ENCODE results near the gene ZNF746. TPM values are rescaled to one million over a fixed set of nuclear protein-coding genes. Genes with fewer than 3 reads are reported as not detected.
A peak's percentile ranks its signal among the peaks of the same experiment; 100 is the strongest.

The ZNF746 gene
- total and polyA plus RNA-seq, 4 donors: 12.2 to 22.4 (median 16.8) TPM

- 74% methylated on average over 6 of the region's 9 CpGs for WGBS (ENCODE audit: insufficient coverage)
- H3K36me3 ChIP-seq (ENCODE audit: control insufficient read depth, insufficient read depth, low read length): no peaks in the 10 kb centered on the region
- H3K4me3 ChIP-seq (ENCODE audit: low read depth, low read length): no peak overlapping the region
- H3K9me3 ChIP-seq (ENCODE audit: control insufficient read depth, insufficient read depth, low read length): no peaks in the 10 kb centered on the region
- no peaks in the 10 kb centered on the region for H3K27me3 ChIP-seq (ENCODE audit: control insufficient read depth, insufficient read depth, low read length)
- peaks cover 6% of the 10 kb centered on the region for H3K4me1 ChIP-seq (ENCODE audit: control insufficient read depth, insufficient read depth, low read length)
- DNase-seq (ENCODE audit: low read depth in 4 of 6, low spot score in 6 of 6): no peak
- no peak overlapping the region for H3K27ac ChIP-seq (ENCODE audit: low read depth, low read length)
Observed at GRCh38 chr7:149462101-149462520, 35.5 kb downstream of the ZNF746 start.

- Histone ChIP-seq H3K27ac (ENCODE audit: low read depth, low read length) (peak within 1 kb of the TSS; percentile 45), H3K4me1 (ENCODE audit: control insufficient read depth, insufficient read depth, low read length) (peaks cover 6% of the 10 kb centered on the region), H3K36me3 (ENCODE audit: control insufficient read depth, insufficient read depth, low read length) (peaks cover 5% of the 10 kb centered on the region), H3K4me3 (ENCODE audit: low read depth, low read length) (peak within 1 kb of the TSS; percentile 58), H3K27me3 (ENCODE audit: control insufficient read depth, insufficient read depth, low read length) (no peaks in the 10 kb centered on the region), H3K9me3 (ENCODE audit: control insufficient read depth, insufficient read depth, low read length) (no peaks in the 10 kb centered on the region)
- under 1% methylated on average over 55 of the region's 64 CpGs for WGBS (ENCODE audit: insufficient coverage)
- DNase-seq (ENCODE audit: low read depth in 4 of 6, low spot score in 6 of 6): peak; percentile 36 to 96 (median 74)
Observed at GRCh38 chr7:149460493-149461277, 36.9 kb downstream of the ZNF746 start, which contains the start of gene ZNF777. Gene ZNF777 (minus strand): TSS chr7:149461062. CDS start chr7:149456022, 5,040 bp downstream.

GRCh38 chr7:149459540-149460452 is 37.8 kb downstream of the ZNF746 start:
- H3K4me1 ChIP-seq (ENCODE audit: control insufficient read depth, insufficient read depth, low read length): peaks cover 6% of the 10 kb centered on the region
- no peak overlapping the region for H3K4me3 ChIP-seq (ENCODE audit: low read depth, low read length)
- no peaks in the 10 kb centered on the region for H3K27me3 ChIP-seq (ENCODE audit: control insufficient read depth, insufficient read depth, low read length)
- DNase-seq (ENCODE audit: low read depth in 4 of 6, low spot score in 6 of 6): peak in 2 of 6 donors; percentile 2 to 15
- H3K27ac ChIP-seq (ENCODE audit: low read depth, low read length): no peak overlapping the region
- under 1% methylated on average over 145 of the region's 145 CpGs for WGBS (ENCODE audit: insufficient coverage)
- H3K9me3 ChIP-seq (ENCODE audit: control insufficient read depth, insufficient read depth, low read length): no peaks in the 10 kb centered on the region
- peaks cover 14% of the 10 kb centered on the region for H3K36me3 ChIP-seq (ENCODE audit: control insufficient read depth, insufficient read depth, low read length)

- H3K27ac ChIP-seq (ENCODE audit: low read depth, low read length): no peak overlapping the region
- WGBS (ENCODE audit: insufficient coverage): 6% methylated on average over 14 of the region's 17 CpGs
- peaks cover 6% of the 10 kb centered on the region for H3K4me1 ChIP-seq (ENCODE audit: control insufficient read depth, insufficient read depth, low read length)
- H3K4me3 ChIP-seq (ENCODE audit: low read depth, low read length): no peak overlapping the region
- H3K27me3 ChIP-seq (ENCODE audit: control insufficient read depth, insufficient read depth, low read length): no peaks in the 10 kb centered on the region
- no peaks in the 10 kb centered on the region for H3K9me3 ChIP-seq (ENCODE audit: control insufficient read depth, insufficient read depth, low read length)
- no peak for DNase-seq (ENCODE audit: low read depth in 4 of 6, low spot score in 6 of 6)
- peaks cover 20% of the 10 kb centered on the region for H3K36me3 ChIP-seq (ENCODE audit: control insufficient read depth, insufficient read depth, low read length)
Observed at GRCh38 chr7:149459201-149459539, 38.4 kb downstream of the ZNF746 start.

- Histone ChIP-seq H3K9me3 (ENCODE audit: control insufficient read depth, insufficient read depth, low read length) (no peaks in the 10 kb centered on the region), H3K27me3 (ENCODE audit: control insufficient read depth, insufficient read depth, low read length) (no peaks in the 10 kb centered on the region), H3K36me3 (ENCODE audit: control insufficient read depth, insufficient read depth, low read length) (peaks cover 27% of the 10 kb centered on the region), H3K27ac (ENCODE audit: low read depth, low read length) (no peak overlapping the region), H3K4me1 (ENCODE audit: control insufficient read depth, insufficient read depth, low read length) (peaks cover 6% of the 10 kb centered on the region), H3K4me3 (ENCODE audit: low read depth, low read length) (no peak overlapping the region)
- WGBS (ENCODE audit: insufficient coverage): no CpG with 5 or more reads among the region's 3 CpGs
- no peak for DNase-seq (ENCODE audit: low read depth in 4 of 6, low spot score in 6 of 6)
Observed at GRCh38 chr7:149458235-149458634, 39.4 kb downstream of the ZNF746 start.

GRCh38 chr7:149457766-149458165 is 39.8 kb downstream of the ZNF746 start:
- no peak for DNase-seq (ENCODE audit: low read depth in 4 of 6, low spot score in 6 of 6)
- H3K36me3 ChIP-seq (ENCODE audit: control insufficient read depth, insufficient read depth, low read length): peaks cover 27% of the 10 kb centered on the region
- WGBS (ENCODE audit: insufficient coverage): no CpG with 5 or more reads among the region's 1 CpG
- H3K4me3 ChIP-seq (ENCODE audit: low read depth, low read length): no peak overlapping the region
- no peaks in the 10 kb centered on the region for H3K27me3 ChIP-seq (ENCODE audit: control insufficient read depth, insufficient read depth, low read length)
- H3K27ac ChIP-seq (ENCODE audit: low read depth, low read length): no peak overlapping the region
- no peaks in the 10 kb centered on the region for H3K9me3 ChIP-seq (ENCODE audit: control insufficient read depth, insufficient read depth, low read length)
- peaks cover 6% of the 10 kb centered on the region for H3K4me1 ChIP-seq (ENCODE audit: control insufficient read depth, insufficient read depth, low read length)

GRCh38 chr7:149456506-149457421 is 40.8 kb downstream of the ZNF746 start:
- Histone ChIP-seq H3K27me3 (ENCODE audit: control insufficient read depth, insufficient read depth, low read length) (no peaks in the 10 kb centered on the region), H3K36me3 (ENCODE audit: control insufficient read depth, insufficient read depth, low read length) (peaks cover 32% of the 10 kb centered on the region), H3K27ac (ENCODE audit: low read depth, low read length) (no peak overlapping the region), H3K4me3 (ENCODE audit: low read depth, low read length) (no peak overlapping the region), H3K4me1 (ENCODE audit: control insufficient read depth, insufficient read depth, low read length) (peaks cover 6% of the 10 kb centered on the region), H3K9me3 (ENCODE audit: control insufficient read depth, insufficient read depth, low read length) (no peaks in the 10 kb centered on the region)
- no peak for DNase-seq (ENCODE audit: low read depth in 4 of 6, low spot score in 6 of 6)
- WGBS (ENCODE audit: insufficient coverage): 97% methylated on average over 5 of the region's 11 CpGs

GRCh38 chr7:149455175-149455950 is 42.2 kb downstream of the ZNF746 start:
- DNase-seq (ENCODE audit: low read depth in 4 of 6, low spot score in 6 of 6): no peak
- H3K27ac ChIP-seq (ENCODE audit: low read depth, low read length): no peak overlapping the region
- H3K9me3 ChIP-seq (ENCODE audit: control insufficient read depth, insufficient read depth, low read length): no peaks in the 10 kb centered on the region
- WGBS (ENCODE audit: insufficient coverage): 94% methylated on average over 24 of the region's 24 CpGs
- peaks cover 6% of the 10 kb centered on the region for H3K4me1 ChIP-seq (ENCODE audit: control insufficient read depth, insufficient read depth, low read length)
- peaks cover 42% of the 10 kb centered on the region for H3K36me3 ChIP-seq (ENCODE audit: control insufficient read depth, insufficient read depth, low read length)
- H3K27me3 ChIP-seq (ENCODE audit: control insufficient read depth, insufficient read depth, low read length): no peaks in the 10 kb centered on the region
- no peak overlapping the region for H3K4me3 ChIP-seq (ENCODE audit: low read depth, low read length)
